Common myeloid progenitor, CD34-positive (primary cell): Measurements from ENCODE around the gene ANO1.

Experiments used
- CTCF ChIA-PET: fragments of 350-600 bp; sonication (Branson Sonifier 250); formaldehyde crosslinking; loops from one replicate; lab custom pipeline; 2021; ENCODE audit warnings: antibody characterized with exemption; lab: Charles Lee
- POLR2A ChIA-PET: fragments of 350-600 bp; sonication (Branson Sonifier 250); formaldehyde crosslinking; loops from one replicate; lab custom pipeline; 2021; ENCODE audit warnings: antibody characterized with exemption; lab: Charles Lee
- DNase-seq, 3 donors: peaks; one replicate each; pipeline versions ENCODE4 v3.0.0 to v3.0.0-alpha.2; 2013
- H3K27ac ChIP-seq, 2 experiments: 1 replicate in 1 of 2; 2 replicates in 1 of 2; pipeline ENCODE4 v1.7.0; 2013; ENCODE audit warnings: inconsistent platforms in 2 of 2, low read length in 2 of 2, mild to moderate bottlenecking in 2 of 2, low read depth in 1 of 2, moderate library complexity in 1 of 2; ENCODE audit not compliant: severe bottlenecking in 2 of 2, insufficient read depth in 1 of 2, poor library complexity in 1 of 2
- H3K27me3 ChIP-seq, 5 experiments: replicated peaks in 2 of 5; 1 replicate in 3 of 5; 2 replicates in 2 of 5; pipeline versions ENCODE4 v1.6.1 to v1.7.0; 2013; ENCODE audit warnings: low read length in 4 of 5, mild to moderate bottlenecking in 2 of 5, moderate library complexity in 2 of 5, inconsistent platforms in 1 of 5; ENCODE audit not compliant: insufficient read depth in 5 of 5, control insufficient read depth in 4 of 5
- H3K36me3 ChIP-seq, 4 experiments: 1 replicate in 2 of 4; 2 replicates in 2 of 4; pipeline versions ENCODE4 v1.6.1 to v1.7.0; 2013; ENCODE audit warnings: low read length in 3 of 4, control low read depth in 1 of 4, mild to moderate bottlenecking in 1 of 4; ENCODE audit not compliant: control insufficient read depth in 4 of 4, insufficient read depth in 4 of 4
- H3K4me1 ChIP-seq, 4 experiments: 1 replicate in 3 of 4; 2 replicates in 1 of 4; pipeline versions ENCODE4 v1.6.1 to v1.7.1; 2013; ENCODE audit warnings: low read length in 3 of 4, mild to moderate bottlenecking in 3 of 4, control low read depth in 1 of 4, inconsistent platforms in 1 of 4, moderate library complexity in 1 of 4; ENCODE audit not compliant: control insufficient read depth in 4 of 4, insufficient read depth in 4 of 4; ENCODE audit errors: control extremely low read depth in 1 of 4
- H3K4me3 ChIP-seq, 7 experiments: 1 replicate in 4 of 7; 2 replicates in 3 of 7; pipeline versions ENCODE4 v1.5.1 to v1.7.0; 2013; ENCODE audit warnings: mild to moderate bottlenecking in 7 of 7, low read length in 6 of 7, moderate library complexity in 6 of 7, inconsistent platforms in 2 of 7, low read depth in 2 of 7, control low read depth in 1 of 7; ENCODE audit not compliant: insufficient read depth in 4 of 7, control insufficient read depth in 1 of 7; ENCODE audit errors: extremely low read depth in 1 of 7
- H3K9me3 ChIP-seq, 5 experiments: 1 replicate in 4 of 5; 2 replicates in 1 of 5; pipeline versions ENCODE4 v1.6.1 to v1.7.1; 2013; ENCODE audit warnings: low read length in 4 of 5, mild to moderate bottlenecking in 2 of 5, inconsistent platforms in 1 of 5, low read depth in 1 of 5, moderate library complexity in 1 of 5; ENCODE audit not compliant: control insufficient read depth in 4 of 5, insufficient read depth in 2 of 5; ENCODE audit errors: control extremely low read depth in 1 of 5
- WGBS: methylation state at CpG from one replicate; pipeline ENCODE4 v1.1.5; 2013; ENCODE audit not compliant: insufficient coverage; 5-methylcytosine and 5-hydroxymethylcytosine counted together

The ANO1 gene

GRCh38 chr11:70067591-70068341 is 10.4 kb upstream of the ANO1 start:
- no peaks in the 10 kb centered on the region for H3K36me3 ChIP-seq
- ChIA-PET POLR2A (no interaction called here), CTCF (no interaction called here)
- DNase-seq = no peak
- H3K27me3 ChIP-seq = peaks cover 2 to 89% (median 21%) of the 10 kb centered on the region in 5 experiments
- H3K9me3 ChIP-seq = no peaks in the 10 kb centered on the region
- WGBS = 52% methylated on average over 20 of the region's 20 CpGs
- H3K27ac ChIP-seq = no peak overlapping the region
- H3K4me1 ChIP-seq = peaks cover 0 to 7% (median 2%) of the 10 kb centered on the region in 4 experiments
- H3K4me3 ChIP-seq = no peak overlapping the region

- 59% methylated on average over 4 of the region's 6 CpGs for WGBS
- DNase-seq = no peak
- H3K4me1 ChIP-seq = peaks cover 0 to 11% (median 4%) of the 10 kb centered on the region in 4 experiments
- H3K4me3 ChIP-seq = no peak overlapping the region
- no peak overlapping the region for H3K27ac ChIP-seq
- ChIA-PET CTCF (no interaction called here), POLR2A (no interaction called here)
- no peaks in the 10 kb centered on the region for H3K9me3 ChIP-seq
- H3K36me3 ChIP-seq = no peaks in the 10 kb centered on the region
- peaks cover 2 to 93% (median 23%) of the 10 kb centered on the region in 5 experiments for H3K27me3 ChIP-seq
Observed at GRCh38 chr11:70068345-70068744, 9.8 kb upstream of the ANO1 start.

- no peak overlapping the region for H3K4me3 ChIP-seq
- 88% methylated on average over 1 of the region's 2 CpGs for WGBS
- no peaks in the 10 kb centered on the region for H3K9me3 ChIP-seq
- ChIA-PET CTCF (no interaction called here), POLR2A (no interaction called here)
- H3K4me1 ChIP-seq = peaks cover 0 to 17% (median 7%) of the 10 kb centered on the region in 4 experiments
- H3K36me3 ChIP-seq = no peaks in the 10 kb centered on the region
- H3K27me3 ChIP-seq = peaks cover 2 to 93% (median 26%) of the 10 kb centered on the region in 5 experiments
- H3K27ac ChIP-seq = no peak overlapping the region
- no peak for DNase-seq
Observed at GRCh38 chr11:70068950-70069349, 9.2 kb upstream of the ANO1 start.

- Histone ChIP-seq H3K9me3 (no peaks in the 10 kb centered on the region), H3K36me3 (no peaks in the 10 kb centered on the region), H3K4me3 (no peak overlapping the region), H3K4me1 (peaks cover 0 to 25% (median 10%) of the 10 kb centered on the region in 4 experiments), H3K27me3 (peaks cover 2 to 95% (median 34%) of the 10 kb centered on the region in 5 experiments), H3K27ac (no peak overlapping the region)
- WGBS = 90% methylated on average over 8 of the region's 9 CpGs
- ChIA-PET CTCF (no interaction called here), POLR2A (no interaction called here)
- DNase-seq = no peak
Observed at GRCh38 chr11:70070706-70071105, 7.4 kb upstream of the ANO1 start.

- peaks cover 0 to 25% (median 10%) of the 10 kb centered on the region in 4 experiments for H3K4me1 ChIP-seq
- peaks cover 2 to 96% (median 41%) of the 10 kb centered on the region in 5 experiments for H3K27me3 ChIP-seq
- ChIA-PET POLR2A (no interaction called here), CTCF (no interaction called here)
- H3K4me3 ChIP-seq = no peak overlapping the region
- H3K36me3 ChIP-seq = no peaks in the 10 kb centered on the region
- H3K9me3 ChIP-seq = no peaks in the 10 kb centered on the region
- no peak overlapping the region for H3K27ac ChIP-seq
- no peak for DNase-seq
- 92% methylated on average over 11 of the region's 12 CpGs for WGBS
Observed at GRCh38 chr11:70071996-70072395, 6.1 kb upstream of the ANO1 start.

- no peak for DNase-seq
- WGBS = 55% methylated on average over 10 of the region's 12 CpGs
- peaks cover 0 to 25% (median 10%) of the 10 kb centered on the region in 4 experiments for H3K4me1 ChIP-seq
- ChIA-PET CTCF (interaction anchor here (0.8 kb wide), 1 partner anchor 10 kb away, joined by 3 read pairs; no protein-coding TSS in a partner anchor), POLR2A (no interaction called here)
- no peak overlapping the region for H3K4me3 ChIP-seq
- H3K27me3 ChIP-seq = peaks cover 2 to 97% (median 43%) of the 10 kb centered on the region in 5 experiments
- H3K27ac ChIP-seq = no peak overlapping the region
- no peaks in the 10 kb centered on the region for H3K36me3 ChIP-seq
- H3K9me3 ChIP-seq = no peaks in the 10 kb centered on the region
Observed at GRCh38 chr11:70072461-70072860, 5.7 kb upstream of the ANO1 start.
